IPS DF 6.9 (cell line): Measurements from ENCODE around the gene FARSB.

Experiments used
- DNase-seq: peaks from one replicate; pipeline ENCODE4 v3.0.0-alpha.2; 2013; ENCODE audit warnings: low read depth, low spot score
- H3K27ac ChIP-seq: one replicate; pipeline ENCODE4 v1.5.1; 2013; ENCODE audit warnings: low read length, control low read depth
- H3K27me3 ChIP-seq: 2 replicates; pipeline ENCODE4 v1.6.1; 2013; ENCODE audit warnings: mild to moderate bottlenecking, low read length; ENCODE audit not compliant: control insufficient read depth, insufficient read depth
- H3K36me3 ChIP-seq: 2 replicates; pipeline ENCODE4 v1.6.1; 2013; ENCODE audit warnings: low read length; ENCODE audit not compliant: control insufficient read depth, insufficient read depth
- H3K4me1 ChIP-seq: 2 replicates; pipeline ENCODE4 v1.6.1; 2013; ENCODE audit warnings: low read length; ENCODE audit not compliant: control insufficient read depth, insufficient read depth
- H3K4me3 ChIP-seq: 2 replicates; pipeline ENCODE4 v1.5.1; 2013; ENCODE audit warnings: mild to moderate bottlenecking, low read length
- H3K9me3 ChIP-seq: 2 replicates; pipeline ENCODE4 v1.6.1; 2013; ENCODE audit warnings: low read length, inconsistent platforms; ENCODE audit not compliant: control insufficient read depth, insufficient read depth
- WGBS: extraction: QIAGEN DNeasy Blood & Tissue Kit; methylation state at CpG from one replicate; pipeline ENCODE4 v1.1.7; 2013; ENCODE audit warnings: mixed read lengths, missing lambda C conversion rate; ENCODE audit not compliant: insufficient read length, insufficient coverage; 5-methylcytosine and 5-hydroxymethylcytosine counted together

The FARSB gene

GRCh38 chr2:222577341-222577740 lies 78.6 kb downstream of the FARSB start:
- DNase-seq: no peak
- Histone ChIP-seq H3K36me3 (no peaks in the 10 kb centered on the region), H3K27ac (no peak overlapping the region), H3K9me3 (no peaks in the 10 kb centered on the region), H3K27me3 (no peaks in the 10 kb centered on the region), H3K4me1 (no peaks in the 10 kb centered on the region), H3K4me3 (no peak overlapping the region)
- 100% methylated on average over 1 of the region's 3 CpGs for WGBS

GRCh38 chr2:222576171-222577081 lies 79.5 kb downstream of the FARSB start:
- no peaks in the 10 kb centered on the region; the same call in 1 of the 2 replicates for H3K36me3 ChIP-seq
- no peak overlapping the region for H3K27ac ChIP-seq
- 100% methylated on average over 1 of the region's 7 CpGs for whole genome bisulfite sequencing

GRCh38 chr2:222575618-222576017 lies 80.3 kb downstream of the FARSB start:
- DNase-seq: no peak
- H3K27me3 ChIP-seq: no peaks in the 10 kb centered on the region
- no peak overlapping the region for H3K27ac ChIP-seq
- H3K4me3 ChIP-seq: no peak overlapping the region
- no peaks in the 10 kb centered on the region; the same call in 1 of the 2 replicates for H3K36me3 ChIP-seq
- WGBS: no CpG with 5 or more reads among the region's 2 CpGs
- no peaks in the 10 kb centered on the region for H3K4me1 ChIP-seq
- H3K9me3 ChIP-seq: no peaks in the 10 kb centered on the region

More at GRCh38 chr2:222576171-222577081, 79.5 kb downstream of the FARSB start:
- Histone ChIP-seq H3K4me1 (no peaks in the 10 kb centered on the region), H3K4me3 (no peak overlapping the region), H3K9me3 (no peaks in the 10 kb centered on the region), H3K27me3 (no peaks in the 10 kb centered on the region)
- no peak for DNase-seq

DNA sequence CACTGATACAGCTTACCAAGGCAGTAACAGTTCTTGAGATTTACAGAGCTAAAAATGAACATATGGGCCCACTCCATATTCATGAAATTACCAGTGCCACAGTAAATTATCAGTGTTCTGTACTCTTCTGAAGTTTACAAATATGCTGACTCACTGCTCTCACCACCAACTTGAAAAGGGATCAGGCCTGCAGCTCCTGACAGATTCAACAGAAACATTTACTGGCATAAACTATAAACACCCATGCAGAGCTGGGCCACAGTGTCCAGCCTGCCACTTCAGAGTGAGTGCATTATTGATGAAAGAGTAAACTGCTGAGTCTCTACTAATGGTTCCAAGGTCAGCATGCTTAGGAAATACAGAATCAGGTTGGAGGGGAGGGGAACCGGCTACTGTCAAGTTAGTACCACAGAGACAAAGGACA lies 83.1 kb downstream of the FARSB start:
- H3K36me3 ChIP-seq: no peaks in the 10 kb centered on the region; the same call in 1 of the 2 replicates
- DNase-seq: no peak
- no peaks in the 10 kb centered on the region for H3K4me1 ChIP-seq
- no peaks in the 10 kb centered on the region for H3K27me3 ChIP-seq
- WGBS: no CpG with 5 or more reads among the region's 1 CpG
- H3K9me3 ChIP-seq: no peaks in the 10 kb centered on the region
- no peak overlapping the region for H3K27ac ChIP-seq
- H3K4me3 ChIP-seq: no peak overlapping the region

DNA sequence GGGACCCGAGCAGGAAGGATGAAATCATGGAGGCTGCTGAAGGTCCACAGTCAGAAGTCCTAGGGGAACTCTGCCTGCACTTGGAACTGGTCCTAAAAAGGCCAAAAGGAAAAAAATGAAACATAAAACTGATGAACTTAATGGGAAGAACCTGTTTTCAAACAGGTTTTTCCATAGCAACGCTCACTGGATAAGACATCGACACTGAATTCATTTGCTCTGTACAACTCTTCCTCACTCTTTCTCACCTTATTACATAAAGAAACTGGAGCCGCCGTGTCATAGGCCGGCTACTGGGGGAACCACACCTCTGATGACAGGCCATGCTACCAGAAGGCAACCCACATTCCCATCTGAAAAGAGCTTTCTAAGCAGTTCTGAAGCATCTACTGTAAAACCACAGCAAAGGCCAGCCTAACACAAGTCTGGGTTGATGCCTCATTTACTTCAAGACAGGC lies 83.6 kb downstream of the FARSB start:
- Histone ChIP-seq H3K36me3 (no peaks in the 10 kb centered on the region; the same call in 1 of the 2 replicates), H3K4me1 (no peaks in the 10 kb centered on the region), H3K27ac (no peak overlapping the region), H3K4me3 (no peak overlapping the region), H3K27me3 (no peaks in the 10 kb centered on the region), H3K9me3 (no peaks in the 10 kb centered on the region)
- WGBS: no CpG with 5 or more reads among the region's 6 CpGs
- DNase-seq: no peak

DNA sequence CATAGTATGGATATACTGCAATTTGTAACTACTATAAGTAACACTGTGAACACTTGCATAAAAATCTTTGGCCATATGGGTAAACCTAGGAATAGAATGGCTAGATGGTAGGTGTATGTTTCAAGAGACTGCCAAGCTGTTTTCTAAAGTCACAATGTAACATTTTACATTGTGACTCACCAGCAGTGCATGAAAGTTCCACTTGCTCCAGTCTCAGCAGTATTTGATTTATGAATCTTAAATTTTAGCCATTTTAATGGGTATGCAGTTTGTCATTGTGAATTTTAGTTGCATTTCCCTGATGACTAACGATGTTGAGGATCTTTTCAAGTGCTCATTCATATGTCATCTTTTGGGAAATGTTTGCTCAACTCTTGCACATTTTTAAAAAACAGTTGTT lies 86.1 kb downstream of the FARSB start:
- Histone ChIP-seq H3K27me3 (no peaks in the 10 kb centered on the region), H3K4me1 (no peaks in the 10 kb centered on the region), H3K9me3 (no peaks in the 10 kb centered on the region), H3K4me3 (no peak overlapping the region), H3K27ac (no peak overlapping the region), H3K36me3 (no peaks in the 10 kb centered on the region; the same call in 1 of the 2 replicates)
- no peak for DNase-seq
- WGBS: no CpG with 5 or more reads among the region's 1 CpG

GRCh38 chr2:222568865-222569264 lies 87.0 kb downstream of the FARSB start:
- Histone ChIP-seq H3K36me3 (no peaks in the 10 kb centered on the region; the same call in 1 of the 2 replicates), H3K4me3 (no peak overlapping the region), H3K9me3 (no peaks in the 10 kb centered on the region), H3K4me1 (no peaks in the 10 kb centered on the region), H3K27ac (no peak overlapping the region), H3K27me3 (no peaks in the 10 kb centered on the region)
- WGBS: no CpG with 5 or more reads among the region's 4 CpGs
- no peak for DNase-seq

- DNase-seq: no peak
- Histone ChIP-seq H3K27ac (no peak overlapping the region), H3K27me3 (no peaks in the 10 kb centered on the region), H3K4me1 (no peaks in the 10 kb centered on the region), H3K4me3 (no peak overlapping the region), H3K36me3 (no peaks in the 10 kb centered on the region; the same call in 1 of the 2 replicates), H3K9me3 (no peaks in the 10 kb centered on the region)
- WGBS: no CpG with 5 or more reads among the region's 6 CpGs
Observed at GRCh38 chr2:222566229-222566628, 89.7 kb downstream of the FARSB start.

- Histone ChIP-seq H3K27me3 (no peaks in the 10 kb centered on the region), H3K36me3 (no peaks in the 10 kb centered on the region; the same call in 1 of the 2 replicates), H3K4me3 (no peak overlapping the region), H3K27ac (no peak overlapping the region), H3K4me1 (no peaks in the 10 kb centered on the region), H3K9me3 (no peaks in the 10 kb centered on the region)
- DNase-seq: no peak
- WGBS: no CpG with 5 or more reads among the region's 6 CpGs
Observed at GRCh38 chr2:222563936-222564335, 92.0 kb downstream of the FARSB start.

DNA sequence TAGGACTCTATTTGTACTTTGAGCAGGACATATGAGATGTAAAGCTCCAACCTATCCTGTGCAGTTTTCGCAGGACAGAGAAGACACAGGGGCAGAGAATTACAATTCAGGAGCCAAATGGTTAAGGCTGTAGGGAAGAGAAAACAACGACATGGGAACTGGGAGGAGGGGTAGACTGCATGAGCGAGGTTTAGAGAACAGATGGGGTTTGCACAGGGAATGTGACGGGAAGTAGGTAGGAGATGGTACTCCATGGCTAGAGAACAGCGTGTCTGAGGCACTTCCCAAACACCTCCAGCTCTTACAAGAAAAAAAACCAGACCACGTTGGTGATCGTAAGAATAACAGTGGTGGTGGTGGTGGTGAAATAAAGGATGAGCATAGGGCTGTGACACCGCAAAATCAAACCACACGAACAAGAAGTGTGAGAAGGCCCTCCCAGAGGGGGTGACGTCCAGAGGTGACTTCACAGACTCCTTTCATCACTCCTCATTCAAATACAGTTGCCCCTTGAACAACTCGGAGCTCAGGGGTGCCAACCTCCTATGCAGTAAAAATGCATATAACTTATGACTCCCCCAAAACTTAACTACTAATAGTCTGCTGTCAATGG lies 92.7 kb downstream of the FARSB start:
- Histone ChIP-seq H3K4me3 (no peak overlapping the region), H3K27me3 (no peaks in the 10 kb centered on the region), H3K27ac (no peak overlapping the region), H3K36me3 (no peaks in the 10 kb centered on the region; the same call in 1 of the 2 replicates), H3K4me1 (no peaks in the 10 kb centered on the region), H3K9me3 (no peaks in the 10 kb centered on the region)
- no peak for DNase-seq
- no CpG with 5 or more reads among the region's 11 CpGs for WGBS
